ENCODE measurements around the gene LHFPL3.

LHFPL3 gene

DNA sequence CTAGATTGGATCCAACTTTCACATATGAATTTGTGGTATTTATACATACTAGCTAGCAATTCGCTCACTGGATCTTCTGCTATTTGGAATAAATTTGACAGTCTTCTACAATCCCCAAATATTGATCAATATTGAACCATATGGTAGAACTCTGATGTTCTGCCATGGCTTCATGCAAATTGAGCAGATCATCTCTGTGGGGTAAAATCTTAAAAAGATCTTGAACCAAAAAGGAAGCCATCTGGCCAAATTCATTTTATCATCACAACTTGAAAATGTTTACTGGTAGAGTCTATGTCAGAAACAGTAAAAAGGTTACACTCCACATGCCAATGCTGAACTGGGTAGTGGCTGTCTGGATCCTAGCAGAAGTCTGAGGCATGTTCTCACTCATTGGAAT, 80.0 kb downstream of the LHFPL3 start:
- TF ChIP-seq, protein P1, sequence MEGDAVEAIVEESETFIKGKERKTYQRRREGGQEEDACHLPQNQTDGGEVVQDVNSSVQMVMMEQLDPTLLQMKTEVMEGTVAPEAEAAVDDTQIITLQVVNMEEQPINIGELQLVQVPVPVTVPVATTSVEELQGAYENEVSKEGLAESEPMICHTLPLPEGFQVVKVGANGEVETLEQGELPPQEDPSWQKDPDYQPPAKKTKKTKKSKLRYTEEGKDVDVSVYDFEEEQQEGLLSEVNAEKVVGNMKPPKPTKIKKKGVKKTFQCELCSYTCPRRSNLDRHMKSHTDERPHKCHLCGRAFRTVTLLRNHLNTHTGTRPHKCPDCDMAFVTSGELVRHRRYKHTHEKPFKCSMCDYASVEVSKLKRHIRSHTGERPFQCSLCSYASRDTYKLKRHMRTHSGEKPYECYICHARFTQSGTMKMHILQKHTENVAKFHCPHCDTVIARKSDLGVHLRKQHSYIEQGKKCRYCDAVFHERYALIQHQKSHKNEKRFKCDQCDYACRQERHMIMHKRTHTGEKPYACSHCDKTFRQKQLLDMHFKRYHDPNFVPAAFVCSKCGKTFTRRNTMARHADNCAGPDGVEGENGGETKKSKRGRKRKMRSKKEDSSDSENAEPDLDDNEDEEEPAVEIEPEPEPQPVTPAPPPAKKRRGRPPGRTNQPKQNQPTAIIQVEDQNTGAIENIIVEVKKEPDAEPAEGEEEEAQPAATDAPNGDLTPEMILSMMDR (IDR thresholded peaks at IDR 0.05; ENCODE audit: insufficient read depth, missing control alignments), result no peak
- no peak for FAIRE-seq
- no peak for DNase-seq (ENCODE audit: insufficient read length, low spot score)

DNA sequence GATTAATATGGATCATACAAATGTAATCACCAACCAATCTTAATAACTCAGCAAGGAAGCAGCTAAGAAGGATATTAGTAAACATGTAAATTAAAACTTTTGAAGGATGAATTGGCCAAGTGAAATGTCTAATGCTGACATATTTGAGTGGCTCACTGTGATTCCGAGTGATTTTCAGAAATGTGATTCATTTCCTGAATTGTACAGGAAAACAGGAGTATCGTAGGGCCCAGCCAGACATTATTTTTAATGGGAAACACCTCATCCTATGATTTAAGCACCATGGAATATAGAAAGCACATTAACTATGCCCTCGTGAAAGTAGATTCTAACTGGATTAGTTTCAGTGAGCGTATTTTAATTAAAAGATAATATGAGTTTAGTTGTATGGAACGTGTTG, 82.3 kb downstream of the LHFPL3 start:
- TF ChIP-seq, protein P1 (IDR thresholded peaks at IDR 0.05; ENCODE audit: insufficient read depth, missing control alignments), result no peak
- no peak for DNase-seq (ENCODE audit: insufficient read length, low spot score)
- no peak for FAIRE-seq

DNA sequence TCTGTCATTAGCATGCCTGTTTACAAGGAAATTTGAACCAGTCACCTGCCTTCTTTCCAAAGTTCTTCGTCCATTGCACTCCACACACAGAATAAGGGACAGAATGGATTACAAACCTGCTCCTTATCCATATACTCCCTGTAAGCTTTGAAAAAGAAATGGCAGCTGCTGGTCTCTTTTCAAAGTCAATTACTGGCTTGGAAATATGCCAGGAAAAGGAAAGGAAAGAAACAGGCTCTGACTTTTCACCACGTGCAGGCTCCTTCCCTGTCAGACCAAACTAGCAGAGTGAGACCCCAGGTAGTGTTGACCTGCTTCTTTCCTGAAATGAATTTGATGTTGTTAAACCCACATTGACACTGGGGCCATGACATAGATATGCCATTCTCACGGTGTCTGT, 84.5 kb downstream of the LHFPL3 start:
- DNase-seq (ENCODE audit: insufficient read length, low spot score), result no peak
- TF ChIP-seq, protein P1 (IDR thresholded peaks at IDR 0.05; ENCODE audit: insufficient read depth, missing control alignments), result no peak
- no peak for FAIRE-seq

DNA sequence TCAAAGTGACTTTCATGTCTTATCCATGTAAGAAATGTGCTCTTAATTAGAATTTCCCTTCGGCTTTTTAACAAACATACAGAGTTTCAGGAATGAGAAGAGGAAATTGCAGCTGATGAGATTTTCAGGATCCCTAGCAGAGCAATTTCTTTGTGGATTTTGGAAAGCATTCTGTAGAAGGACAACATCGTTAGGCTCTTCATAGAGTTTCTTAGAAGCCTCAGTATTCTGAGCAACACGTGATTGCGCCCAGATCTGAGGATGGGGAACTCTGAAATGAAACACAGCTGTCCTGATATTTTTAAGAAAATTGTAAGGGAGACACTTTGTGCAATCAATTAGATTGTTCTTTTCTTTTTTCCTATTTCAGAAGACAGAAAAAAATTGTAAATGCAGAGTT, 85.8 kb downstream of the LHFPL3 start:
- DNase-seq (ENCODE audit: insufficient read length, low spot score) (no peak), FAIRE-seq (no peak)
- TF ChIP-seq, protein P1 (IDR thresholded peaks at IDR 0.05; ENCODE audit: insufficient read depth, missing control alignments), result no peak

DNA sequence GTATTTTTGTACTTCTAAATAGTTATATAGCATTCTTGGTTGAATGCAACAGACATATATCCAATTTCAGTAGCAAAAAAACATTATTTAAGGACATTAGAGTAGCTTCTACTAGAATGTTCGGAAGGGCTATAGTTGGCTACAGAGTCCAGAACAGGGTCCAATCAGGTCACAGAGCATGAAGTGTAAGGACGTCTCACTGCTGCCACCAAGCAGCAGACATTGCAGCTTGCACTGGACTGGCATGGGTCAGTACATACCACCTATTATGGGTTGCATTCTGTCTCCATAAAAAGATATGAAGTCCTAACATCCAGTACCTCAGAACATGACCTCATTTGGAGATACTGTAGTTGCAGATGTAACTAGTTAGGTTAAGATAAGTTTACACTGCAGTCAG, 87.3 kb downstream of the LHFPL3 start:
- TF ChIP-seq, protein P1 (IDR thresholded peaks at IDR 0.05; ENCODE audit: insufficient read depth, missing control alignments), result peak; percentile 9
- DNase-seq (ENCODE audit: insufficient read length, low spot score), result no peak
- no peak for FAIRE-seq

DNA sequence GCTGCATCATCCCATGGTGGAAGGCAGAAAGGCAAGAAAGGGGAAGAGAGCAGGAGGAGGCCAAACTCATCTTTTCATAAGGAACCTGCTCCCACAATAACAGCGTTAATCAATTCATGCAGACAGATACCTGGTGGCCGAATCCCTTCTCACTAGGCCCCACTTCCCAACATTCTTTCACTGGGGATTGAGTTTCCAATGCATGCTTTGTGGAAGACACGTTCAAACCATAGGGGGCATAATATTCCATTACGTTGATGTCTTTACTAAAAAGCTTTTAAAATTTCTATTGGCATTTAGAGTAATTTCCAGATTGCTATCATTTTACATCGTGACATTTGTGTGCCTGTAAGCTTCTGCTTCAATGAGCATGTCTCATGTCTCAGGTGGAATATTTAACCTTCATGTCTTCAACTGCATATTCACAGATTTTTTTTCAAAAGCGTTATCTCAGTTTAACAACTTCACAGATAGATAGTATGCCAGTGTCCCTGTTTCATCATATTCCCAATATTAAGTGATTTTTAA, 88.5 kb downstream of the LHFPL3 start:
- TF ChIP-seq, protein P1 (IDR thresholded peaks at IDR 0.05; ENCODE audit: insufficient read depth, missing control alignments), result no peak
- DNase-seq (ENCODE audit: insufficient read length, low spot score), result no peak
- no peak for FAIRE-seq

DNA sequence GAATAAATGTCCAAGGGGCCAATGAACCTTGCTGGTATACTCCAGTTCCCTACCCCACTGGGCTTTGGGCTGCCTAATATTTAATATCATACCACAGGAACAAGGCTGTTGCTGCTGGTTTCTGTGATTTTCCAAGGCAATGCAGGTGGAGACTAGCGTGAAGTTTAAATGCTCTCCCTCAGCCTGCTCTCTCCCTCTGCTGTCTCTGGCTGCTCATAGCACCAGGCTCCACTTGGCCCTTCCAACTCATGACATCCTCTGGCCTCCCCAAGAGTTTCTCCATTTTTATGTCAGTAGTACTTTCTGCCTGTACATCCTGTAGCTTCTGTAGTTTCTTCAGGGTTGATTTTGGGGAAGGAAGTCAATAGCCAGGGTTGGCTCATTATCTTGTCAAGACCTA, 103.5 kb downstream of the LHFPL3 start:
- FAIRE-seq, result no peak

More for the DNA sequence above, 103.5 kb downstream of the LHFPL3 start:
- TF ChIP-seq, protein P1 (IDR thresholded peaks at IDR 0.05; ENCODE audit: insufficient read depth, missing control alignments), result no peak
- DNase-seq (ENCODE audit: insufficient read length, low spot score), result no peak
